Fibroblast of skin of left quadriceps (primary cell): Measurements from ENCODE around the gene GAGE2A.
"Not testable (repeated sequence)": the region's sequence is repeated elsewhere in the genome, so short reads cannot be mapped to it uniquely, and the experiment has no call there.

Source experiments
- DNase-seq, 2 experiments: peaks; one replicate each; pipeline ENCODE4 v3.0.0-alpha.2; 2013; ENCODE audit warnings: low read depth in 2 of 2

GAGE2A gene

GRCh38 chrX:49589196-49589595 is at the start of gene GAGE2A:
GAGE2A (plus strand) TSS chrX:49589496; CDS start chrX:49590651, 1,155 bp downstream.
- not testable (repeated sequence) for DNase-seq

DNA sequence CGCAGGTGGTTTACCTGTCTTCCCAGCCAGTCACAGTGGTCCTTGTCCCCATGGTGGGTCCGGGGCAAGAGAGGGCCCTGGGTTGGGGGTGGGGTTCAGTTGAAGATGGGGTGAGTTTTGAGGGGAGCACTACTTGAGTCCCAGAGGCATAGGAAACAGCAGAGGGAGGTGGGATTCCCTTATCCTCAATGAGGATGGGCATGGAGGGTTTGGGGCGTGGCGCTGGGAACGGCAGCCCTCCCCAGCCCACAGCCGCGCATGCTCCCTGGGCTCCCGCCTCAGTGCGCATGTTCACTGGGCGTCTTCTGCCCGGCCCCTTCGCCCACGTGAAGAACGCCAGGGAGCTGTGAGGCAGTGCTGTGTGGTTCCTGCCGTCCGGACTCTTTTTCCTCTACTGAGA is 47.9 kb upstream of the GAGE2A start, which contains the start of gene GAGE12D:
Gene GAGE12D (plus strand): TSS at position 301 of the 400 bp plus-strand sequence. CDS start 1,155 bp downstream, outside the sequence.
- DNase-seq = not testable (repeated sequence)

DNA sequence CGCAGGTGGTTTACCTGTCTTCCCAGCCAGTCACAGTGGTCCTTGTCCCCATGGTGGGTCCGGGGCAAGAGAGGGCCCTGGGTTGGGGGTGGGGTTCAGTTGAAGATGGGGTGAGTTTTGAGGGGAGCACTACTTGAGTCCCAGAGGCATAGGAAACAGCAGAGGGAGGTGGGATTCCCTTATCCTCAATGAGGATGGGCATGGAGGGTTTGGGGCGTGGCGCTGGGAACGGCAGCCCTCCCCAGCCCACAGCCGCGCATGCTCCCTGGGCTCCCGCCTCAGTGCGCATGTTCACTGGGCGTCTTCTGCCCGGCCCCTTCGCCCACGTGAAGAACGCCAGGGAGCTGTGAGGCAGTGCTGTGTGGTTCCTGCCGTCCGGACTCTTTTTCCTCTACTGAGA is 38.3 kb upstream of the GAGE2A start, which contains the start of gene GAGE12E:
Gene GAGE12E (plus strand): TSS at position 301 of the 400 bp plus-strand sequence. CDS start 1,155 bp downstream, outside the sequence.
- not testable (repeated sequence) for DNase-seq

DNA sequence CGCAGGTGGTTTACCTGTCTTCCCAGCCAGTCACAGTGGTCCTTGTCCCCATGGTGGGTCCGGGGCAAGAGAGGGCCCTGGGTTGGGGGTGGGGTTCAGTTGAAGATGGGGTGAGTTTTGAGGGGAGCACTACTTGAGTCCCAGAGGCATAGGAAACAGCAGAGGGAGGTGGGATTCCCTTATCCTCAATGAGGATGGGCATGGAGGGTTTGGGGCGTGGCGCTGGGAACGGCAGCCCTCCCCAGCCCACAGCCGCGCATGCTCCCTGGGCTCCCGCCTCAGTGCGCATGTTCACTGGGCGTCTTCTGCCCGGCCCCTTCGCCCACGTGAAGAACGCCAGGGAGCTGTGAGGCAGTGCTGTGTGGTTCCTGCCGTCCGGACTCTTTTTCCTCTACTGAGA is 28.8 kb upstream of the GAGE2A start, which contains the start of gene GAGE12F:
Gene GAGE12F (plus strand): TSS at position 301 of the 400 bp plus-strand sequence. CDS start 1,155 bp downstream, outside the sequence.
- not testable (repeated sequence) for DNase-seq

DNA sequence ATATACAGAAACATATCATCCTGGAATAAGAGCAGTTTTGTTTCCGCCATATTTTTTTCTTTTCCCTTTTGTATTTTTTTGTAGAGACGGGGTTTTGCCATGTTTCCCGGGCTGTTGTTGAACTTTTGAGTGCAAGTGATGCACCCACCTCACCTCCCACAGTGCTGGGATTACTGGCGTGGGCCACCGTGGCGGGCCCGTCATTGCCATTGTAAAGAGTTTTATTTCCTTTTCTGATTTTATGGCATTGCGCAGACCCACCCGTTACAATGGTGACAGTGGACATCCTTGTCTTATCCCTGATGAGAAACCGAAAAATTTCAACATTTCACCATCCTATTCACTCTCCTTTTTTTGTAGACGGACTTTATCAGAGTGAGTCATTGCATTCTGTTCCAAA is 20.6 kb upstream of the GAGE2A start:
- DNase-seq = not testable (repeated sequence)

- DNase-seq = not testable (repeated sequence)
These were observed 20.1 kb upstream of the GAGE2A start for GRCh38 chrX:49569152-49569551.

DNA sequence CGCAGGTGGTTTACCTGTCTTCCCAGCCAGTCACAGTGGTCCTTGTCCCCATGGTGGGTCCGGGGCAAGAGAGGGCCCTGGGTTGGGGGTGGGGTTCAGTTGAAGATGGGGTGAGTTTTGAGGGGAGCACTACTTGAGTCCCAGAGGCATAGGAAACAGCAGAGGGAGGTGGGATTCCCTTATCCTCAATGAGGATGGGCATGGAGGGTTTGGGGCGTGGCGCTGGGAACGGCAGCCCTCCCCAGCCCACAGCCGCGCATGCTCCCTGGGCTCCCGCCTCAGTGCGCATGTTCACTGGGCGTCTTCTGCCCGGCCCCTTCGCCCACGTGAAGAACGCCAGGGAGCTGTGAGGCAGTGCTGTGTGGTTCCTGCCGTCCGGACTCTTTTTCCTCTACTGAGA is 19.2 kb upstream of the GAGE2A start, which contains the start of gene GAGE12G:
Gene GAGE12G (plus strand): TSS at position 301 of the 400 bp plus-strand sequence. CDS start 1,155 bp downstream, outside the sequence.
- not testable (repeated sequence) for DNase-seq

GRCh38 chrX:49579649-49580048 is 9.6 kb upstream of the GAGE2A start, which contains the start of gene GAGE12H:
GAGE12H (plus strand) TSS chrX:49579949; CDS start chrX:49581104, 1,155 bp downstream.
- not testable (repeated sequence) for DNase-seq

- DNase-seq = not testable (repeated sequence)
These were observed 628 bp downstream of the GAGE2A start for GRCh38 chrX:49589769-49590478.

- not testable (repeated sequence) for DNase-seq
These were observed 1.2 kb downstream of the GAGE2A start for GRCh38 chrX:49590488-49590887.

GRCh38 chrX:49598720-49599119 is 9.4 kb downstream of the GAGE2A start, which contains the start of gene GAGE1:
GAGE1 (plus strand) TSS chrX:49599020; CDS start chrX:49600175, 1,155 bp downstream.
- not testable (repeated sequence) for DNase-seq

- no peak for DNase-seq
These were observed 21.5 kb downstream of the GAGE2A start for GRCh38 chrX:49610718-49611310.

DNA sequence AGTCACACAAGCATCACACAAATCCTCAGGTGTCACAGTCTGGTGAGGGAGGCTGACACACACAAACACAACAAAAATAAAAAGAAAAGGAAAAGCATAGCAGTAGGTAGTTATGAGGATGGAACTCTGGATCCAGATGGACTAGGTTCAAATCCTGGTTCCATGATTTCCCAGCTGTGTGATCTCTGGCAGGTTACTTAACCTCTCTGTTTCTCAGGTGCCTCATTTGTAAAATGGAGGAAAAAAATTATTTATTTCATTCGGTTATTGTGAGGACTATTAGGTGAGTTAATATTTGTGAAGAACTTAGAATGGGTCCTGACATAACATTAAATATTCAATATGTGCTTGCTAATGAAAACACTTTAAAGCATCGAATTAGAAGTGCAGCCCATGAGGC is 29.3 kb downstream of the GAGE2A start:
- DNase-seq = no peak

DNA sequence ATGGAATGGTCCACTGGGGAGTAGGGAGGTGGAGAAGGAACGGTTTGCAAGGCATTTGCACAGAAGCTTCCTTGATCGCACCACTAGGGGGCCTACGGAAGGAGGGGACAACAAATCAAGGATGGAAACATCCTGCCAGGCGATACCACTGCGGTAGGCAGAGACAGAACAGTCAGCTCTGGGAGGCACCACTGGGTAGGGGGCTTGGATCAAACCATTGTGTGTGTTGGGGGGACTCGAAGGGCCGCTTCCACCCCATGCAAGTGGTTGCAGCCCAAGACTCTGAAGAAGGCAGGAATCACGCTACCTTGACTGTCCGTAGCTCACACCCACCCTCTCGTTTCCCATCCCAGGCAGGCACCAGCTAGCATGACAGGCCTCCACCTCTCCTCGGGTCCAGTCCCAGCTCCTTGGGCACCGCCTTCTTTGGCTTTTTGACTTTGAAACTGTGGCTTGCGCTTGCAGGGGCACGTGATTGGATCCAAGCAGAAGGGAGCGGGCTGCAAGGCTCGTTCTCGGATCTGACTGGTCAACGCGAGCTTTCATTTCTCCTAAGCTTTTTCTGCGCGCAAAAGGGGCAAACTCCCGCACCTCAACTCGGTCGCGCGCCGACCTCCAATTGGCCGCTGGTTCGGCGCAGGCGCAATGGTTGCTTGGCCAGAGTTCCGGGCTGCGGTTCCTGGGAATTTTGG is 37.9 kb downstream of the GAGE2A start:
- no peak for DNase-seq

GRCh38 chrX:49644991-49645637 is 55.8 kb downstream of the GAGE2A start:
- DNase-seq = no peak
